ENCODE data around the gene DENND1B. TPM values are rescaled to one million over a fixed set of nuclear protein-coding genes. Genes with fewer than 3 reads are reported as not detected.

DENND1B gene
- total RNA-seq, 5 donors from 2014 or later (not counting 1 experiment from before 2014, with no cell fraction given) = 13.6 to 29.8 (median 15.8) TPM

GRCh38 chr1:197800379-197801110 lies 25.3 kb upstream of the DENND1B start:
- ChIA-PET CTCF (no interaction called here), POLR2A (no interaction called here)
- ATAC-seq (replicated peaks in 1 of 4) = no peak
- peaks cover 12 to 32% (median 28%) of the 10 kb centered on the region in 3 donors for H3K9me3 Mint-ChIP-seq
- Histone ChIP-seq H3K4me1 (ENCODE audit: control insufficient read depth in 1 of 2, extremely low read depth in 1 of 2, insufficient read depth in 2 of 2, low read length in 2 of 2) (no peaks in the 10 kb centered on the region), H3K9me3 (no peaks in the 10 kb centered on the region), H3K36me3 (ENCODE audit: control insufficient read depth in 2 of 2, extremely low read depth in 1 of 2, insufficient read depth in 1 of 2, low read length in 1 of 2) (no peaks in the 10 kb centered on the region), H3K4me3 (ENCODE audit: control insufficient read depth in 1 of 2, extremely low read depth in 1 of 2, low read length in 1 of 2) (no peak overlapping the region), H3K27ac (ENCODE audit: low read length) (no peak overlapping the region), H3K27me3 (replicated peaks in 1 of 2; ENCODE audit: control insufficient read depth in 2 of 2, extremely low read depth in 1 of 2, insufficient read depth in 2 of 2, low read length in 1 of 2) (peaks cover 0 to 17% of the 10 kb centered on the region in 2 experiments)
- H3K27ac Mint-ChIP-seq = no peak overlapping the region
- H3K4me1 Mint-ChIP-seq = no peaks in the 10 kb centered on the region
- H3K4me3 Mint-ChIP-seq = no peak overlapping the region
- 88% methylated on average over 4 of the region's 6 CpGs for WGBS (ENCODE audit: insufficient coverage)
- DNase-seq = no peak
- H3K36me3 Mint-ChIP-seq = peaks cover 27% of the 10 kb centered on the region
- peaks cover 0 to 2% of the 10 kb centered on the region in 2 donors for H3K27me3 Mint-ChIP-seq

GRCh38 chr1:197799271-197799670 lies 24.0 kb upstream of the DENND1B start:
- CTCF ChIA-PET = no interaction called here
- POLR2A ChIA-PET = interaction anchor here in 1 of 2 donors (0.5 kb wide), 1 partner anchor 112 kb away, joined by 5 read pairs; no protein-coding TSS in a partner anchor
- Histone ChIP-seq H3K4me1 (ENCODE audit: control insufficient read depth in 1 of 2, extremely low read depth in 1 of 2, insufficient read depth in 2 of 2, low read length in 2 of 2) (no peaks in the 10 kb centered on the region), H3K27me3 (replicated peaks in 1 of 2; ENCODE audit: control insufficient read depth in 2 of 2, extremely low read depth in 1 of 2, insufficient read depth in 2 of 2, low read length in 1 of 2) (peaks cover 0 to 17% of the 10 kb centered on the region in 2 experiments), H3K4me3 (ENCODE audit: control insufficient read depth in 1 of 2, extremely low read depth in 1 of 2, low read length in 1 of 2) (no peak overlapping the region), H3K9me3 (no peaks in the 10 kb centered on the region), H3K36me3 (ENCODE audit: control insufficient read depth in 2 of 2, extremely low read depth in 1 of 2, insufficient read depth in 1 of 2, low read length in 1 of 2) (no peaks in the 10 kb centered on the region), H3K27ac (ENCODE audit: low read length) (no peak overlapping the region)
- H3K4me3 Mint-ChIP-seq = no peak overlapping the region
- H3K9me3 Mint-ChIP-seq = peaks cover 13 to 34% (median 28%) of the 10 kb centered on the region in 3 donors
- no peaks in the 10 kb centered on the region for H3K4me1 Mint-ChIP-seq
- DNase-seq = no peak
- peaks cover 0 to 2% of the 10 kb centered on the region in 2 donors for H3K27me3 Mint-ChIP-seq
- peaks cover 27% of the 10 kb centered on the region for H3K36me3 Mint-ChIP-seq
- ATAC-seq (replicated peaks in 1 of 4) = no peak
- no peak overlapping the region for H3K27ac Mint-ChIP-seq

DNA sequence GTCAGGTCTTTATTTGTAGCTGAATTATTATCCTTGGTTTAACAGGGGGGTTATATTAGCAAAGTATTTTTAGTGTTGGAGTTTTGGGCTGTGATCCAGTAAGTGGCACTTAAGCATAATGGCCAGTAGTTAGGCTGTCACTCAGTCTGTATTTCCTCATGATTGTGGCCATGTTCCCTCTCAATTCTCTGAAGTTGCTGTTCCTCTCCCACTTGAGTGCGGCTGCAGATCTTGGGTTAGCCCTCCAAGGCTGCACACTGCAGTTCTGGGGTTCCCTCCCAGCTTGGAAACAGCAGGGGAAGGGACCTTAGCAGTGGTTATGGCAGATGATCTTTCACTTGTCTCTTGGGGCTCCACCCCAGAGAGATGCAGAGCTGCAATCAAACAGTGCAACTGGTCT lies 23.2 kb upstream of the DENND1B start:
- Histone ChIP-seq H3K9me3 (no peaks in the 10 kb centered on the region), H3K4me1 (ENCODE audit: control insufficient read depth in 1 of 2, extremely low read depth in 1 of 2, insufficient read depth in 2 of 2, low read length in 2 of 2) (no peaks in the 10 kb centered on the region), H3K27me3 (replicated peaks in 1 of 2; ENCODE audit: control insufficient read depth in 2 of 2, extremely low read depth in 1 of 2, insufficient read depth in 2 of 2, low read length in 1 of 2) (peaks cover 0 to 17% of the 10 kb centered on the region in 2 experiments), H3K36me3 (ENCODE audit: control insufficient read depth in 2 of 2, extremely low read depth in 1 of 2, insufficient read depth in 1 of 2, low read length in 1 of 2) (no peaks in the 10 kb centered on the region), H3K4me3 (ENCODE audit: control insufficient read depth in 1 of 2, extremely low read depth in 1 of 2, low read length in 1 of 2) (no peak overlapping the region), H3K27ac (ENCODE audit: low read length) (no peak overlapping the region)
- DNase-seq = no peak
- CTCF ChIA-PET = interaction anchor here in 1 of 2 donors (0.6 kb wide), 1 partner anchor 15 kb away, joined by 4 read pairs; no protein-coding TSS in a partner anchor
- Mint-ChIP-seq H3K4me3 (no peak overlapping the region), H3K27ac (no peak overlapping the region), H3K36me3 (peaks cover 27% of the 10 kb centered on the region), H3K27me3 (peaks cover 0 to 2% of the 10 kb centered on the region in 2 donors), H3K4me1 (no peaks in the 10 kb centered on the region), H3K9me3 (peaks cover 13 to 34% (median 28%) of the 10 kb centered on the region in 3 donors)
- POLR2A ChIA-PET = no interaction called here
- no peak for ATAC-seq (replicated peaks in 1 of 4)
- no CpG with 5 or more reads among the region's 1 CpG for WGBS (ENCODE audit: insufficient coverage)

DNA sequence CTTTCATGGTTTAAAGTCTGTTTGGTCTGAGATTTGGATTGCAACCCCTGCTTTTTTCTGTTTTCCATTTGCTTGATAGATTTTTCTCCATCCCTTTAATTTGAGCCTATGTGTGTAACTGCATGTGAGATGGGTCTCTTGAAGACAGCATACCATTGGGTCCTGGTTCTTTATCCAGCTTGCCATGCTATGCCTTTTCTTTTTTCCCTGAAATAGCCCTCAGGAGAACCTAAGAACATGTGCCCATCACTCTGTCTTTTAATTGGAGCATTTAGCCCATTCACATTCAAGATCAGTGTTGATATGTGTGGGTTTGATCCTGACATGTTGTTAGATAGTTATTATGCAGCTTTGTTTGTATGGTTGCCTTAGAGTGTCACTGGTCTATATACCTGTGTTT lies 21.7 kb upstream of the DENND1B start:
- Mint-ChIP-seq H3K36me3 (peaks cover 27% of the 10 kb centered on the region), H3K27me3 (peaks cover 0 to 2% of the 10 kb centered on the region in 2 donors), H3K4me1 (no peaks in the 10 kb centered on the region), H3K9me3 (peaks cover 13 to 34% (median 28%) of the 10 kb centered on the region in 3 donors), H3K4me3 (no peak overlapping the region), H3K27ac (no peak overlapping the region)
- Histone ChIP-seq H3K9me3 (no peaks in the 10 kb centered on the region), H3K27ac (ENCODE audit: low read length) (no peak overlapping the region), H3K4me3 (ENCODE audit: control insufficient read depth in 1 of 2, extremely low read depth in 1 of 2, low read length in 1 of 2) (no peak overlapping the region), H3K36me3 (ENCODE audit: control insufficient read depth in 2 of 2, extremely low read depth in 1 of 2, insufficient read depth in 1 of 2, low read length in 1 of 2) (no peaks in the 10 kb centered on the region), H3K4me1 (ENCODE audit: control insufficient read depth in 1 of 2, extremely low read depth in 1 of 2, insufficient read depth in 2 of 2, low read length in 2 of 2) (no peaks in the 10 kb centered on the region), H3K27me3 (replicated peaks in 1 of 2; ENCODE audit: control insufficient read depth in 2 of 2, extremely low read depth in 1 of 2, insufficient read depth in 2 of 2, low read length in 1 of 2) (peaks cover 0 to 17% of the 10 kb centered on the region in 2 experiments)
- no peak for ATAC-seq (replicated peaks in 1 of 4)
- ChIA-PET POLR2A (no interaction called here), CTCF (interaction anchor here in 1 of 2 donors (0.5 kb wide), 1 partner anchor 73 kb away, joined by 5 read pairs; no protein-coding TSS in a partner anchor)
- DNase-seq = no peak

- 75% methylated on average over 1 of the region's 3 CpGs for WGBS (ENCODE audit: insufficient coverage)
- H3K4me1 Mint-ChIP-seq = no peaks in the 10 kb centered on the region
- no peaks in the 10 kb centered on the region for H3K36me3 Mint-ChIP-seq
- no peaks in the 10 kb centered on the region for H3K9me3 Mint-ChIP-seq
- no peaks in the 10 kb centered on the region for H3K27me3 ChIP-seq (replicated peaks in 1 of 2; ENCODE audit: control insufficient read depth in 2 of 2, extremely low read depth in 1 of 2, insufficient read depth in 2 of 2, low read length in 1 of 2)
- ATAC-seq (replicated peaks in 1 of 4) (no peak), DNase-seq (no peak)
- no peaks in the 10 kb centered on the region for H3K4me1 ChIP-seq (ENCODE audit: control insufficient read depth in 1 of 2, extremely low read depth in 1 of 2, insufficient read depth in 2 of 2, low read length in 2 of 2)
- H3K9me3 ChIP-seq = no peaks in the 10 kb centered on the region
- H3K27me3 Mint-ChIP-seq = no peaks in the 10 kb centered on the region
- no peak overlapping the region for H3K27ac Mint-ChIP-seq
- ChIA-PET POLR2A (no interaction called here), CTCF (no interaction called here)
- no peaks in the 10 kb centered on the region for H3K36me3 ChIP-seq (ENCODE audit: control insufficient read depth in 2 of 2, extremely low read depth in 1 of 2, insufficient read depth in 1 of 2, low read length in 1 of 2)
- H3K4me3 Mint-ChIP-seq = no peak overlapping the region
- H3K4me3 ChIP-seq (ENCODE audit: control insufficient read depth in 1 of 2, extremely low read depth in 1 of 2, low read length in 1 of 2) = no peak overlapping the region
- no peak overlapping the region for H3K27ac ChIP-seq (ENCODE audit: low read length)
Measured at GRCh38 chr1:197788741-197789739, 13.8 kb upstream of the DENND1B start.

DNA sequence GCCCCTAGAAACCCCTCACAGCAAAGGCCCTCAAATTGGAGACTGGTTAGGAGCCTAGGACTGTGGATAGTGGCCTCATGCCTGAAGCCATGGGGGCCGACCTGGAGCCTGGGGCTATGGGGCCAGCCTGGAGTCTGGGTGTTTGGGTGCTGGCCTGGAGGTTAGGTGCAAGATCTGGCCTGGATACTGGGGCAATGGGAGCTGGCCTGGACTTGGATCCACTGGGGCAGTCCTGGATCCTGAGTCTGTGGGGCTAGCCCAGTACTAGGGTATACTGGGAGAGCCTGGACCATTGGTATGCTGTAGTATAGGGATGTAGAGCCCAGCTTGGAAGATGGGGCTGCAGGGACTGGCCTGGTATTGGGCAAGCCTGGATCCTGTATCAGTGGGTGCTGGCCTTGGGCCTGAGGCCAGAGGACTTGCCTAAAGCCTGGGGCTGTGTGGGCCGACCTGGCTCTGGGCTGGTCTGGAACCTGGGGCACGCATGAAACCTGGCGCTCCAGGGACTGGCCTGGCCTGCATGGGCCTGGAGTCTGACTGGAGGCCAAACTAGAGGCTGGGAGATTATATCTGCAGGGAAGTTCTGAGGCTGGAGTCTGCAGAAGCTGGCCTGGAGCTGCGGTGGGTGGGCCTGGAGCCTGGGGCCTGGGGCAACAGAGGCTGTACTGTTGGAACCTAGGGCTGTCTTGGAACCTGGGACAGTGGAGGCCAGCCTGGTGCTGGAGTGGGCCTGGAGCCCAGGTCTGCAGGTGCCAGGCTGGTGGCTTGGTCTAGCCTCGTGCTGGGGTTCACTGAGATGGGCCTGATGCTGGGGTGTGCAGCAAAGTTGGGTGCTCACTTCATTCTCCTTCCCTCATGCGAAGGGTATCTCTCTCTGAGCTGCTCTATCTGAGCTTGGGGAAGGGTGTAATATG lies 12.6 kb upstream of the DENND1B start:
- no peak for ATAC-seq (replicated peaks in 1 of 4)
- no peaks in the 10 kb centered on the region for H3K9me3 ChIP-seq
- no peaks in the 10 kb centered on the region for H3K27me3 ChIP-seq (replicated peaks in 1 of 2; ENCODE audit: control insufficient read depth in 2 of 2, extremely low read depth in 1 of 2, insufficient read depth in 2 of 2, low read length in 1 of 2)
- no peaks in the 10 kb centered on the region for H3K4me1 Mint-ChIP-seq
- H3K4me3 Mint-ChIP-seq = no peak overlapping the region
- no peaks in the 10 kb centered on the region for H3K27me3 Mint-ChIP-seq
- no peaks in the 10 kb centered on the region for H3K4me1 ChIP-seq (ENCODE audit: control insufficient read depth in 1 of 2, extremely low read depth in 1 of 2, insufficient read depth in 2 of 2, low read length in 2 of 2)
- no peaks in the 10 kb centered on the region for H3K36me3 Mint-ChIP-seq
- no peak for DNase-seq
- H3K9me3 Mint-ChIP-seq = no peaks in the 10 kb centered on the region
- ChIA-PET CTCF (no interaction called here), POLR2A (no interaction called here)
- no peak overlapping the region for H3K27ac Mint-ChIP-seq
- no peak overlapping the region for H3K27ac ChIP-seq (ENCODE audit: low read length)
- no peaks in the 10 kb centered on the region for H3K36me3 ChIP-seq (ENCODE audit: control insufficient read depth in 2 of 2, extremely low read depth in 1 of 2, insufficient read depth in 1 of 2, low read length in 1 of 2)
- no peak overlapping the region for H3K4me3 ChIP-seq (ENCODE audit: control insufficient read depth in 1 of 2, extremely low read depth in 1 of 2, low read length in 1 of 2)
- WGBS (ENCODE audit: insufficient coverage) = 98% methylated on average over 5 of the region's 7 CpGs

All from T-cell (primary cell).